GM23248 (cell line): ENCODE measurements around the gene SARNP.

ENCODE experiments used
- EZH2 ChIP-seq: fragments of 200-600 bp; sonication (generic); IDR thresholded peaks from 2 replicates; pipeline ENCODE4 v1.6.1; 2018; ENCODE audit warnings: antibody characterized with exemption, mild to moderate bottlenecking; ENCODE audit not compliant: insufficient read depth, poor library complexity, severe bottlenecking
- EZH2phosphoT487 ChIP-seq: fragments of 200-600 bp; sonication (generic); IDR thresholded peaks from 2 replicates; pipeline ENCODE4 v1.6.1; 2018; ENCODE audit warnings: antibody characterized with exemption, moderate library complexity, mild to moderate bottlenecking, low read depth; ENCODE audit not compliant: insufficient read depth

DNA sequence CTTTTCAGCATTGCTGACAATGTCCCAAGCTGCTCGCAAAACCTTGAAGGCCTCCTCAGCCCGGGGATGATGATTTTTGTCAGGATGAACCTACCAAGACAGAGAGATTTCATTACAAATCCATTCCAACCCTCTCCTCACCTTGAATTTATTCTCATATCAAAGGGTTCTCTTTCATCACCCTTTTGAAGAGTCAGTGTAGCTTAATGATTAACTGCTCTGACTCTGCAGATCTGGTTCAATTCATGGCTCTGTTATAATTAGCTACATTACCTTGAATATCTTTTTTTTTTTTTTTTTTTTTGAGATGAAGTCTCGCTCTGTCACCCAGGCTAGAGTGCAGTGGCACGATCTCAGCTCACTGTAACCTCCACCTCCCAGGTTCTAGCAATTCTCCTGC lies 5.9 kb upstream of the SARNP start:
- TF ChIP-seq EZH2 (no peak), EZH2phosphoT487 (no peak)
